Mammary epithelial cell (primary cell): ENCODE data around the gene CACNA1D.

ENCODE experiments used
- CTCF ChIP-seq, 2 donors: IDR thresholded peaks in 1 of 2; conservative IDR thresholded peaks in 1 of 2; 2 replicates each; pipeline ENCODE4 v1.5.1; 2011 to 2012; ENCODE audit warnings: inconsistent platforms in 2 of 2, low read length in 2 of 2, mild to moderate bottlenecking in 2 of 2, control low read depth in 1 of 2, low read depth in 1 of 2; ENCODE audit not compliant: insufficient read depth in 1 of 2; ENCODE audit errors: extremely low read depth in 1 of 2
- EZH2 ChIP-seq: IDR thresholded peaks from 2 replicates; pipeline ENCODE4 v1.6.1; 2012; ENCODE audit warnings: low read length, inconsistent platforms, borderline replicate concordance

- TF ChIP-seq CTCF (conservative IDR thresholded peaks at IDR 0.05 in 1 of 2, IDR thresholded peaks at IDR 0.05 in 1 of 2; ENCODE audit: extremely low read depth in 1 of 2, insufficient read depth in 1 of 2, low read depth in 1 of 2, low read length in 2 of 2) (no peak), EZH2 (no peak)
Observed at GRCh38 chr3:53551324-53551723, 56.9 kb downstream of the CACNA1D start.
